ENCODE measurements around the gene ZNHIT3. TPM values are rescaled to one million over a fixed set of nuclear protein-coding genes. Genes with fewer than 3 reads are reported as not detected.

ZNHIT3 gene
- total RNA-seq, 1 experiment from 2014 or later, result 37.9 TPM

DNA sequence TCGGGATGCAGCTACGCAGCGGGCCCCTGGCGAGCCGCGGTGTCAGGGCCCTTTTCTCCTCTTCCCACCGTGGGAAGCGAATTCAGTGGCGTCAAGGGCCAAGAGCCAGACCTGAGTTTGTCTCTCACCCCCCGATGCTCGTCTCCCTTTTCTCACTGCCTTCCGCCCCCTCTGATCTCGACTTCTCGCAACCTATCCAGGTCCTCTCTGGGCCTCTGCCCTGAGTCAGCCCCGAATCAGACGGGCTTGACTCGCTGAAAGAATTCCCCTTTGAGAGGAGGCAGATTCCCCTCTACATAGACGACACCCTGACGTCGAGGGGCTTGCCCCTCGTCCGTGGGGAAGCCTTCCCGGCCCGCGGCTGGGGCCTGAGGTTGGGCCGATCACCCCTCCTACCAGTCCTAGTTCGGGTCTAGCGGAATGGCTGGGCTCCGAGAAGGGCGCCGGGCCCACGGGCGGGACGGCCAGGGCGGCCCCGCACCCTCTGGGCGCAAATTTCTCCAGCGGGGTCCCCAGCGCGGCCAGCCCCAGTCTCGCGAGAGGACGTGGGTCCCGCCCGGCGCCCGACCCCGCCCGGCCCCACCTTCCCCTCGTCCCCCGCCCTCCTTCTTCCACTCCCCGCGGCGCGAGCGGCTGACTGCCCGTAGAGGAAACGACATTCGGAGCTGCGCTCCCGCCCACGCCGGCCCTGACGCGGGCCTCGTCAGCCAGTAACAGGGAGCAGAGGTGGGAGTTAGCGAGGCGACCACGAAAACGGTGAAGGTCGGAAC, 58.0 kb downstream of the ZNHIT3 start, which contains the start of gene GGNBP2:
Gene GGNBP2, plus strand, starts transcription at position 613 of the 770 bp plus-strand sequence. CDS start 806 bp downstream, outside the sequence.
- ATAC-seq, result peak; percentile 65
- peaks cover 23% of the 10 kb centered on the region for H4K20me1 ChIP-seq (ENCODE audit: low read length)
- peak within 1 kb of the TSS; percentile 98 for H2AFZ ChIP-seq (ENCODE audit: low read length)
- H3K79me2 ChIP-seq (ENCODE audit: low read length), result peaks cover 61% of the 10 kb centered on the region
- ChIA-PET CTCF (no interaction called here), POLR2A (ENCODE audit: unreplicated experiment) (interaction anchor here (0.8 kb wide), 1 partner anchor 523 kb away, joined by 3 read pairs; no protein-coding TSS in a partner anchor)
- peaks cover 9% of the 10 kb centered on the region for H3K4me1 ChIP-seq (ENCODE audit: insufficient read depth, low read length)
- H3F3A ChIP-seq (ENCODE audit: low read length, unreplicated experiment), result no peaks in the 10 kb centered on the region
- intact Hi-C loops (cut with micrococcal nuclease), result no loop called here
- TF ChIP-seq, protein P1, sequence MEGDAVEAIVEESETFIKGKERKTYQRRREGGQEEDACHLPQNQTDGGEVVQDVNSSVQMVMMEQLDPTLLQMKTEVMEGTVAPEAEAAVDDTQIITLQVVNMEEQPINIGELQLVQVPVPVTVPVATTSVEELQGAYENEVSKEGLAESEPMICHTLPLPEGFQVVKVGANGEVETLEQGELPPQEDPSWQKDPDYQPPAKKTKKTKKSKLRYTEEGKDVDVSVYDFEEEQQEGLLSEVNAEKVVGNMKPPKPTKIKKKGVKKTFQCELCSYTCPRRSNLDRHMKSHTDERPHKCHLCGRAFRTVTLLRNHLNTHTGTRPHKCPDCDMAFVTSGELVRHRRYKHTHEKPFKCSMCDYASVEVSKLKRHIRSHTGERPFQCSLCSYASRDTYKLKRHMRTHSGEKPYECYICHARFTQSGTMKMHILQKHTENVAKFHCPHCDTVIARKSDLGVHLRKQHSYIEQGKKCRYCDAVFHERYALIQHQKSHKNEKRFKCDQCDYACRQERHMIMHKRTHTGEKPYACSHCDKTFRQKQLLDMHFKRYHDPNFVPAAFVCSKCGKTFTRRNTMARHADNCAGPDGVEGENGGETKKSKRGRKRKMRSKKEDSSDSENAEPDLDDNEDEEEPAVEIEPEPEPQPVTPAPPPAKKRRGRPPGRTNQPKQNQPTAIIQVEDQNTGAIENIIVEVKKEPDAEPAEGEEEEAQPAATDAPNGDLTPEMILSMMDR (conservative IDR thresholded peaks at IDR 0.05; ENCODE audit: low read depth, low read length), result no peak
- TF ChIP-seq EZH2phosphoT487 (IDR thresholded peaks at IDR 0.05; ENCODE audit: borderline replicate concordance, low read length) (no peak), EZH2 (IDR thresholded peaks at IDR 0.05; ENCODE audit: low read length, unreplicated experiment) (no peak)
- DNase-seq, result peak; percentile 83
- peak within 1 kb of the TSS; percentile 99 for H3K4me3 ChIP-seq (ENCODE audit: low read length)
- BruUV-seq (replicated peaks), result TSS peak; percentile 80
- H3K9ac ChIP-seq (ENCODE audit: low read length), result peak within 1 kb of the TSS; percentile 100
- H3K27me3 ChIP-seq (ENCODE audit: low read length), result no peaks in the 10 kb centered on the region
- peak within 1 kb of the TSS; percentile 91 for H3K27ac ChIP-seq (ENCODE audit: low read length)
- H3K9me3 ChIP-seq (ENCODE audit: low read length), result no peaks in the 10 kb centered on the region
- no peaks in the 10 kb centered on the region for H3K9me2 ChIP-seq (replicated peaks; ENCODE audit: low read length)
- H3K4me2 ChIP-seq (ENCODE audit: low read length), result peak within 1 kb of the TSS; percentile 97
- peaks cover 4% of the 10 kb centered on the region for H3K36me3 ChIP-seq (ENCODE audit: low read depth, low read length)

DNA sequence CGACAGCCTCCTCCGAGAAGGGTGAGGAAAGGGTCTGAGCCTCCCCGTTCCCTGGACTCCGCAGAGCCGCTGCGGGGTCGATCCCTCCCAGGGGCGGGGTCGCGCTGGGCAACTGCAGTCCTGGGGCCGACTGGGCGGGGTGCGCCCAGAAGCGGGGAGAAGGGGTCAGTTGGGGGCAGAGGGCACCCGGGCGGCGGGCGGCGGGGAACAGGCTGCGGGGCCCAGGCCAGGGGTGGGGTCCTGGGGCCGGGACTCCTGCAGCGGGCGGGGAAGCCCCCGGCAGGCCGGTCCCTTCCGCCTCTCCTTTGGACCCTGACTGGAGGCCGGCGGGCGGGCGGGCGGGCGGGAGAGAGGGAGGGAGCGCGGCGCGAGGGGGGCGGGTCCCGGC, 58.6 kb downstream of the ZNHIT3 start:
- H2AFZ ChIP-seq (ENCODE audit: low read length), result peak overlapping the region; percentile 93
- H3K4me1 ChIP-seq (ENCODE audit: insufficient read depth, low read length), result peaks cover 9% of the 10 kb centered on the region
- peaks cover 66% of the 10 kb centered on the region for H3K79me2 ChIP-seq (ENCODE audit: low read length)
- H3K27ac ChIP-seq (ENCODE audit: low read length), result peak overlapping the region; percentile 91
- peaks cover 4% of the 10 kb centered on the region for H3K36me3 ChIP-seq (ENCODE audit: low read depth, low read length)
- ChIA-PET POLR2A (ENCODE audit: unreplicated experiment) (interaction anchor here (0.6 kb wide), 1 partner anchor 27 kb away, joined by 22 read pairs; no protein-coding TSS in a partner anchor), CTCF (no interaction called here)
- intact Hi-C loops (cut with micrococcal nuclease), result no loop called here
- peaks cover 23% of the 10 kb centered on the region for H4K20me1 ChIP-seq (ENCODE audit: low read length)
- peak overlapping the region; percentile 99 for H3K4me3 ChIP-seq (ENCODE audit: low read length)
- H3F3A ChIP-seq (ENCODE audit: low read length, unreplicated experiment), result no peaks in the 10 kb centered on the region
- peak; percentile 34 for ATAC-seq
- H3K4me2 ChIP-seq (ENCODE audit: low read length), result peak overlapping the region; percentile 96
- TF ChIP-seq EZH2phosphoT487 (IDR thresholded peaks at IDR 0.05; ENCODE audit: borderline replicate concordance, low read length), result no peak
- no peak for TF ChIP-seq EZH2 (IDR thresholded peaks at IDR 0.05; ENCODE audit: low read length, unreplicated experiment)
- TF ChIP-seq, protein P1 (conservative IDR thresholded peaks at IDR 0.05; ENCODE audit: low read depth, low read length), result no peak
- H3K9me3 ChIP-seq (ENCODE audit: low read length), result no peaks in the 10 kb centered on the region
- H3K9me2 ChIP-seq (replicated peaks; ENCODE audit: low read length), result no peaks in the 10 kb centered on the region
- H3K27me3 ChIP-seq (ENCODE audit: low read length), result no peaks in the 10 kb centered on the region
- H3K9ac ChIP-seq (ENCODE audit: low read length), result peak overlapping the region; percentile 100
- no peak for DNase-seq
- no TSS peak for BruUV-seq (replicated peaks)

Other genes with a start within 250 kb of the ZNHIT3 start
- 0.07 TPM in 1 of 2 replicates, not detected in the other for gene TBC1D3I, start 222.1 kb upstream of the ZNHIT3 start, total RNA-seq (2014; rRNA removed)
- not detected in 2 replicates for gene TBC1D3G, start 162.8 kb upstream of the ZNHIT3 start, total RNA-seq (2014; rRNA removed)
- not detected in 2 replicates for gene TBC1D3H, start 98.2 kb upstream of the ZNHIT3 start, total RNA-seq (2014; rRNA removed)
- gene MYO19, start 48.2 kb downstream of the ZNHIT3 start, total RNA-seq (2014; rRNA removed), result 128 and 143 TPM in 2 replicates
- gene PIGW, start 48.3 kb downstream of the ZNHIT3 start, total RNA-seq (2014; rRNA removed), result 8.0 and 11.1 TPM in 2 replicates
- 33.0 and 40.5 TPM in 2 replicates for gene GGNBP2, start 58.2 kb downstream of the ZNHIT3 start, total RNA-seq (2014; rRNA removed)
- gene DHRS11, start 105.2 kb downstream of the ZNHIT3 start, total RNA-seq (2014; rRNA removed), result 11.8 and 14.8 TPM in 2 replicates
- gene MRM1, start 114.9 kb downstream of the ZNHIT3 start, total RNA-seq (2014; rRNA removed), result 8.8 and 9.2 TPM in 2 replicates